HG03575 (cell line): ENCODE data around the gene OLFM1.

Experiments used
- ATAC-seq: cut with Tn5 transposase; IDR thresholded peaks from one replicate; pipeline ENCODE4 v1.9.1; 2021; ENCODE audit not compliant: unreplicated experiment, insufficient number of reproducible peaks, low FRiP score; ENCODE audit errors: extremely low read depth

The OLFM1 gene

GRCh38 chr9:135122316-135122715, 34.8 kb downstream of the OLFM1 start:
- no peak for ATAC-seq

GRCh38 chr9:135123126-135123772, 35.8 kb downstream of the OLFM1 start:
- ATAC-seq = no peak

- no peak for ATAC-seq
Measured at GRCh38 chr9:135123773-135124134, 36.3 kb downstream of the OLFM1 start.

GRCh38 chr9:135126451-135127187, 39.2 kb downstream of the OLFM1 start:
- no peak for ATAC-seq

GRCh38 chr9:135127718-135128670, 40.5 kb downstream of the OLFM1 start:
- no peak for ATAC-seq

GRCh38 chr9:135129137-135129695, 41.7 kb downstream of the OLFM1 start:
- no peak for ATAC-seq

- no peak for ATAC-seq
Measured at GRCh38 chr9:135130207-135130976, 42.9 kb downstream of the OLFM1 start.

GRCh38 chr9:135131488-135131887, 44.0 kb downstream of the OLFM1 start:
- ATAC-seq = no peak

GRCh38 chr9:135132008-135132407, 44.5 kb downstream of the OLFM1 start:
- no peak for ATAC-seq

GRCh38 chr9:135134268-135135022, 47.0 kb downstream of the OLFM1 start:
- ATAC-seq = no peak

GRCh38 chr9:135135171-135135928, 47.9 kb downstream of the OLFM1 start:
- no peak for ATAC-seq

GRCh38 chr9:135135929-135136315, 48.5 kb downstream of the OLFM1 start:
- no peak for ATAC-seq

GRCh38 chr9:135136481-135136880, 49.0 kb downstream of the OLFM1 start:
- ATAC-seq = no peak

- ATAC-seq = no peak
Measured at GRCh38 chr9:135136991-135137832, 49.7 kb downstream of the OLFM1 start.

GRCh38 chr9:135138078-135138855, 50.8 kb downstream of the OLFM1 start:
- no peak for ATAC-seq
